ENCODE results near the gene PLS1. TPM values are rescaled to one million over a fixed set of nuclear protein-coding genes. Genes with fewer than 3 reads are reported as not detected.
"Not testable (repeated sequence)": the region's sequence is repeated elsewhere in the genome, so short reads cannot be mapped to it uniquely, and the experiment has no call there.

PLS1 gene
- total RNA-seq, 1 donor from 2014 or later = 22.5 TPM

GRCh38 chr3:142705198-142705597 lies 109.0 kb downstream of the PLS1 start:
- Histone ChIP-seq H3K79me2 (ENCODE audit: low read depth) (no peaks in the 10 kb centered on the region), H3K4me2 (no peak overlapping the region), H3K4me1 (no peaks in the 10 kb centered on the region), H3K36me3 (no peaks in the 10 kb centered on the region), H3K9me3 (ENCODE audit: low read depth) (no peaks in the 10 kb centered on the region), H3F3A (ENCODE audit: low read depth) (no peaks in the 10 kb centered on the region), H3K27me3 (no peaks in the 10 kb centered on the region), H3K4me3 (no peak overlapping the region), H4K20me1 (ENCODE audit: low read depth) (no peaks in the 10 kb centered on the region), H3K9ac (no peak overlapping the region), H3K27ac (no peak overlapping the region), H2AFZ (replicated peaks) (no peak overlapping the region)
- DNase-seq (ENCODE audit: low spot score) = no peak
- TF ChIP-seq EZH2 (IDR thresholded peaks at IDR 0.05) = no peak
- TF ChIP-seq, protein P1, sequence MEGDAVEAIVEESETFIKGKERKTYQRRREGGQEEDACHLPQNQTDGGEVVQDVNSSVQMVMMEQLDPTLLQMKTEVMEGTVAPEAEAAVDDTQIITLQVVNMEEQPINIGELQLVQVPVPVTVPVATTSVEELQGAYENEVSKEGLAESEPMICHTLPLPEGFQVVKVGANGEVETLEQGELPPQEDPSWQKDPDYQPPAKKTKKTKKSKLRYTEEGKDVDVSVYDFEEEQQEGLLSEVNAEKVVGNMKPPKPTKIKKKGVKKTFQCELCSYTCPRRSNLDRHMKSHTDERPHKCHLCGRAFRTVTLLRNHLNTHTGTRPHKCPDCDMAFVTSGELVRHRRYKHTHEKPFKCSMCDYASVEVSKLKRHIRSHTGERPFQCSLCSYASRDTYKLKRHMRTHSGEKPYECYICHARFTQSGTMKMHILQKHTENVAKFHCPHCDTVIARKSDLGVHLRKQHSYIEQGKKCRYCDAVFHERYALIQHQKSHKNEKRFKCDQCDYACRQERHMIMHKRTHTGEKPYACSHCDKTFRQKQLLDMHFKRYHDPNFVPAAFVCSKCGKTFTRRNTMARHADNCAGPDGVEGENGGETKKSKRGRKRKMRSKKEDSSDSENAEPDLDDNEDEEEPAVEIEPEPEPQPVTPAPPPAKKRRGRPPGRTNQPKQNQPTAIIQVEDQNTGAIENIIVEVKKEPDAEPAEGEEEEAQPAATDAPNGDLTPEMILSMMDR (IDR thresholded peaks at IDR 0.05) = no peak
- Mint-ChIP-seq H3K9me3 (no peaks in the 10 kb centered on the region), H3K27ac (no peak overlapping the region), H3K36me3 (no peaks in the 10 kb centered on the region), H3K4me1 (no peaks in the 10 kb centered on the region), H3K4me3 (no peak overlapping the region), H3K27me3 (ENCODE audit: insufficient read depth, low read depth) (peaks cover 3% of the 10 kb centered on the region)

DNA sequence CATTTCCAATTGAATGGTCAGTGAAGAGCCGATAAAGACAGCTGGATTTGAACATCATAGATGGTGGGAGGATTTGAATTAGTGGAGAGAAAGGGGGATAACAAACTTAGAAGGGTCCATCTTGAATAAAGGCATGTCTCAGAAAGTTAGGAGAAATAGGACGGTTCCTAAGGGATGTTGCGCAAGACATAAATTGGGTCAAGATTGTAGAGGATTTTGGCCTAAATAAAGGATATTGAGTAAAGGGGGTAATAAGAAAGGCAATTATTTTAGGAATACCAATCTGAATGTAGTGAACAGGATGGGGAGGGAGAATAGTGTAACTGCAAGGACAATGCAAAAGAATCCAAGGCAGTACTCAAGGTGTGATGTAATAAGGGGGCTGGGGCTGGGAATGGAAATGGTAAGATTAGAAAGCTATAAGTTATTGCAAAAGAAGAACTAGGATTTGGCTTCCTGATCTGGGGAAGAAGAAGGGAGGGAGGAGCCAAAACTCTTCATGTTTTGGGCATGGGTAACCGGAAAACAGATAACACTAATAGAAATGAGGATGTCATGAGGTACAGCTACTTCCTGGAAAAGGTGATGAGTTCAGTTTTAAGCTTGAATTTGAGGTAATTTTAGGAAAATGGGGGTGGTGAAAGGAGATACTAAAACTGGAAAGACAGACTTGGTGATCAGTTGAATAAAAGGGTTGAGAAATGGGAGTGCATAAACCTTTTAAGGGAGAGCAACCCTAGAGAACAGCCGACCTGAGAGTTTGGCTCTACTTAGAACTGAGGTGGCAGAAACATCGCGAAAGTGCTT lies 110.3 kb downstream of the PLS1 start:
- H3K9me3 ChIP-seq (ENCODE audit: low read depth) = no peaks in the 10 kb centered on the region
- H3K27ac Mint-ChIP-seq = no peak overlapping the region
- no peak overlapping the region for H3K9ac ChIP-seq
- H3K27me3 Mint-ChIP-seq (ENCODE audit: insufficient read depth, low read depth) = peaks cover 3% of the 10 kb centered on the region
- H3K79me2 ChIP-seq (ENCODE audit: low read depth) = no peaks in the 10 kb centered on the region
- no peak for DNase-seq (ENCODE audit: low spot score)
- H3K4me1 Mint-ChIP-seq = no peaks in the 10 kb centered on the region
- H4K20me1 ChIP-seq (ENCODE audit: low read depth) = no peaks in the 10 kb centered on the region
- no peaks in the 10 kb centered on the region for H3K27me3 ChIP-seq
- no peaks in the 10 kb centered on the region for H3K36me3 ChIP-seq
- no peak overlapping the region for H3K4me3 ChIP-seq
- H3K4me3 Mint-ChIP-seq = no peak overlapping the region
- no peak overlapping the region for H3K4me2 ChIP-seq
- no peaks in the 10 kb centered on the region for H3K36me3 Mint-ChIP-seq
- TF ChIP-seq EZH2 (IDR thresholded peaks at IDR 0.05) = no peak
- TF ChIP-seq EZH2phosphoT487 (IDR thresholded peaks at IDR 0.05) = no peak
- TF ChIP-seq, protein P1 (IDR thresholded peaks at IDR 0.05) = no peak
- H2AFZ ChIP-seq (replicated peaks) = no peak overlapping the region
- no peaks in the 10 kb centered on the region for H3F3A ChIP-seq (ENCODE audit: low read depth)
- no peaks in the 10 kb centered on the region for H3K9me3 Mint-ChIP-seq
- no peak overlapping the region for H3K27ac ChIP-seq
- H3K4me1 ChIP-seq = no peaks in the 10 kb centered on the region

DNA sequence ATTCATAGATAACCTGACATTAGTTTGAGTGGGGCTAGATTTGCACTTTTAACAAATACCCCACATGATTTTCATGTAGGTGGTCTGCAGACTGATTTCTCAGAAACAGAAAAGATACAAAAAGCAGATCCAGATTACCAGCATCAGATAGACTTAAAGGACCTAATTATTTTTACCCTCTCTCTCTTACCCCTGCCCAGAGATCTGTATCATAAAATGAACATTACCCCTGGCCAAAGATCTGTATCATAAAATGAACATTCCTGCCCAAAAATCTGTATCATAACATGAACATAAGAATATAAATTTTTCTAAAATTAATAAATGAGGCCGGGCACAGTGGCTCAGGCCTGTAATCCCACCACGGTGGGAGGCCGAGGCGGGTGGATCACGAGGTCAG lies 113.0 kb downstream of the PLS1 start:
- H3K9me3 Mint-ChIP-seq = no peaks in the 10 kb centered on the region
- Histone ChIP-seq H3K9ac (no peak overlapping the region), H3K27me3 (no peaks in the 10 kb centered on the region), H3K4me2 (no peak overlapping the region), H3K36me3 (no peaks in the 10 kb centered on the region), H2AFZ (replicated peaks) (no peak overlapping the region), H3K4me1 (no peaks in the 10 kb centered on the region), H3K9me3 (ENCODE audit: low read depth) (no peaks in the 10 kb centered on the region), H3K79me2 (ENCODE audit: low read depth) (no peaks in the 10 kb centered on the region), H3K27ac (no peak overlapping the region), H3F3A (ENCODE audit: low read depth) (no peaks in the 10 kb centered on the region), H4K20me1 (ENCODE audit: low read depth) (no peaks in the 10 kb centered on the region), H3K4me3 (no peak overlapping the region)
- H3K4me1 Mint-ChIP-seq = no peaks in the 10 kb centered on the region
- H3K36me3 Mint-ChIP-seq = no peaks in the 10 kb centered on the region
- peaks cover 3% of the 10 kb centered on the region for H3K27me3 Mint-ChIP-seq (ENCODE audit: insufficient read depth, low read depth)
- no peak overlapping the region for H3K4me3 Mint-ChIP-seq
- H3K27ac Mint-ChIP-seq = no peak overlapping the region
- DNase-seq (ENCODE audit: low spot score) = no peak
- TF ChIP-seq, protein P1 (IDR thresholded peaks at IDR 0.05) = no peak
- no peak for TF ChIP-seq EZH2phosphoT487 (IDR thresholded peaks at IDR 0.05)
- no peak for TF ChIP-seq EZH2 (IDR thresholded peaks at IDR 0.05)

DNA sequence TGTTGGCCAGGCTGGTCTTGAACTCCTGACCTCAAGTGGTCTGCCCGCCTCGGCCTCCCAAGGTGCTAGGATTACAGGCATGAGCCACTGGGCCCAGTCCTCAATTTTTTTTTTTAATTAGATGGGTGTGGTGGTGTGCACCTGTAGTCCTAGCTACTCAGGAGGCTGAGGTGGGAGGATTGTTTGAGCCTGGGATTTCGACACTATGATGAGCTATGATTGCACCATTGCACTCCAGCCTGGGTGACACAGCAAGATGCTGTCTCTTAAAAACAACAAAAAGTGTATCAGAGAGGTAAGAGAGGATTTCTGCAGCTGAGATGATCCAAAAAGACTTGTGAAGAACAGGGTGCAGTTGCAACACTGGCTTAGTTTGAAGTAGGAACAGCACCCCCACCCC lies 118.7 kb downstream of the PLS1 start:
- not testable (repeated sequence) for H3K4me3 ChIP-seq; H3K9ac ChIP-seq; H3K36me3 Mint-ChIP-seq; H3K4me1 Mint-ChIP-seq; H3K4me3 Mint-ChIP-seq; H3K4me2 ChIP-seq; H3K79me2 ChIP-seq (ENCODE audit: low read depth); H2AFZ ChIP-seq (replicated peaks); H4K20me1 ChIP-seq (ENCODE audit: low read depth); H3K27ac Mint-ChIP-seq; H3K9me3 Mint-ChIP-seq; H3K9me3 ChIP-seq (ENCODE audit: low read depth); H3K27me3 ChIP-seq; DNase-seq (ENCODE audit: low spot score); H3K27ac ChIP-seq; H3F3A ChIP-seq (ENCODE audit: low read depth); H3K27me3 Mint-ChIP-seq (ENCODE audit: insufficient read depth, low read depth); H3K36me3 ChIP-seq; H3K4me1 ChIP-seq

All from neural progenitor cell (in vitro differentiated cells).